Measurements from ENCODE around the gene FGF19.

The FGF19 gene

DNA sequence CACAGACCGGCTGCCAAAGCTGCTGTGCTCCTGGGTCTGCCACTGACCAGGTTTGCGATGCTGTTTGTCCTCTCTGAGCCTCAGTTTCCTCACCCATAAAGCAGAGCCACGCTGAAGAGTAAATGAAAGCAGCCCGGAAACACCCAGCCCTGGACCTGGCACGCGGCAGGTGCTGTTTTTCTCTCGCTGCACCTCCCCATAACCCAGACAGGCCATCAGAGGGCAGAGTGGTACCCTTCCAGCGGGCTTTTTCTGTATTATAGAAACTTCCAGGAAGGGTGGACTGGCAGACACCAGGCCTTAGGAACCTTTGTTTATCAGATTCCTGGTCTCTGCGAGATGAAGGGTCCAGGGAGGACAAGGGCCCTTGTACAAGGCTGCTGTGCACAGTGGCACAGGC is 17.9 kb upstream of the FGF19 start:
- H3K4me2 ChIP-seq (ENCODE audit: insufficient read depth, low read length) = no peak overlapping the region
- H3K36me3 ChIP-seq (ENCODE audit: insufficient read depth, low read length) = no peaks in the 10 kb centered on the region
- no peak for TF ChIP-seq EZH2 (IDR thresholded peaks at IDR 0.05; ENCODE audit: borderline replicate concordance, low read depth, low read length, severe bottlenecking)
- TF ChIP-seq, protein P1, sequence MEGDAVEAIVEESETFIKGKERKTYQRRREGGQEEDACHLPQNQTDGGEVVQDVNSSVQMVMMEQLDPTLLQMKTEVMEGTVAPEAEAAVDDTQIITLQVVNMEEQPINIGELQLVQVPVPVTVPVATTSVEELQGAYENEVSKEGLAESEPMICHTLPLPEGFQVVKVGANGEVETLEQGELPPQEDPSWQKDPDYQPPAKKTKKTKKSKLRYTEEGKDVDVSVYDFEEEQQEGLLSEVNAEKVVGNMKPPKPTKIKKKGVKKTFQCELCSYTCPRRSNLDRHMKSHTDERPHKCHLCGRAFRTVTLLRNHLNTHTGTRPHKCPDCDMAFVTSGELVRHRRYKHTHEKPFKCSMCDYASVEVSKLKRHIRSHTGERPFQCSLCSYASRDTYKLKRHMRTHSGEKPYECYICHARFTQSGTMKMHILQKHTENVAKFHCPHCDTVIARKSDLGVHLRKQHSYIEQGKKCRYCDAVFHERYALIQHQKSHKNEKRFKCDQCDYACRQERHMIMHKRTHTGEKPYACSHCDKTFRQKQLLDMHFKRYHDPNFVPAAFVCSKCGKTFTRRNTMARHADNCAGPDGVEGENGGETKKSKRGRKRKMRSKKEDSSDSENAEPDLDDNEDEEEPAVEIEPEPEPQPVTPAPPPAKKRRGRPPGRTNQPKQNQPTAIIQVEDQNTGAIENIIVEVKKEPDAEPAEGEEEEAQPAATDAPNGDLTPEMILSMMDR (IDR thresholded peaks at IDR 0.05; ENCODE audit: borderline replicate concordance, extremely low read depth, low read length, poor library complexity, severe bottlenecking) = no peak
- no peaks in the 10 kb centered on the region for H3K79me2 ChIP-seq (ENCODE audit: insufficient read depth, low read length)
- ATAC-seq (ENCODE audit: insufficient read depth, low read depth) = no peak
- no peaks in the 10 kb centered on the region for H3K4me1 ChIP-seq (ENCODE audit: insufficient read depth, low read length)
- peaks cover 19% of the 10 kb centered on the region for H3K27me3 ChIP-seq (ENCODE audit: insufficient read depth, low read length, poor library complexity)
- H4K20me1 ChIP-seq (ENCODE audit: insufficient read depth, low read length) = peaks cover 21% of the 10 kb centered on the region
- no peaks in the 10 kb centered on the region for H3K9me3 ChIP-seq (ENCODE audit: insufficient read depth, low read length, severe bottlenecking)
- no peak for DNase-seq
- no peak overlapping the region for H3K9ac ChIP-seq (ENCODE audit: low read depth, low read length)
- no peak overlapping the region for H3K4me3 ChIP-seq (ENCODE audit: low read depth in 1 of 2, low read length in 2 of 2)
- no peak overlapping the region for H2AFZ ChIP-seq (ENCODE audit: low read depth, low read length)
- no peak overlapping the region for H3K27ac ChIP-seq (ENCODE audit: low read length)

DNA sequence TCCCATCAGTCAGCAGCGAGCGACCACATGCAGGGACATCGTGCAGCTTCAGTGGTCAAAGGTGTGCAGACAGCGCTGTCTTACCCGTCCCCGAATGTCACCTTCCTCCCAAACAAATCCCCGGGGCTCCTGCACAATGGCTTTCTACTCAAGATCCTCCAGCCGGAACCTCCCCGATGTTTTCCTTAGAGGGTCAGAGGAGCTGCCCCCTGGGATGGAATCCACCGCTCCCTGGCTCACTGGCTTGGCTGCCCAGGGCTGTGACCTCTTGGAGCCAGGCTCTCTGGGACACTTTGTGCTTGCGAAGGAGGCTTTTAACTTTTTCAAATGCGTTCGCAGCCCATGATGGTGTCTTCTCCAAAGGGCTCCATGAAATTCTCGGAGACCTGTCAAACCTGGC is 17.3 kb upstream of the FGF19 start:
- Histone ChIP-seq H2AFZ (ENCODE audit: low read depth, low read length) (no peak overlapping the region), H3K4me2 (ENCODE audit: insufficient read depth, low read length) (no peak overlapping the region), H3K27me3 (ENCODE audit: insufficient read depth, low read length, poor library complexity) (peaks cover 18% of the 10 kb centered on the region), H3K27ac (ENCODE audit: low read length) (no peak overlapping the region), H3K36me3 (ENCODE audit: insufficient read depth, low read length) (no peaks in the 10 kb centered on the region), H3K9me3 (ENCODE audit: insufficient read depth, low read length, severe bottlenecking) (no peaks in the 10 kb centered on the region), H3K4me1 (ENCODE audit: insufficient read depth, low read length) (no peaks in the 10 kb centered on the region), H4K20me1 (ENCODE audit: insufficient read depth, low read length) (peaks cover 22% of the 10 kb centered on the region), H3K79me2 (ENCODE audit: insufficient read depth, low read length) (no peaks in the 10 kb centered on the region), H3K9ac (ENCODE audit: low read depth, low read length) (no peak overlapping the region), H3K4me3 (ENCODE audit: low read depth in 1 of 2, low read length in 2 of 2) (no peak overlapping the region)
- DNase-seq (no peak), ATAC-seq (ENCODE audit: insufficient read depth, low read depth) (no peak)
- no peak for TF ChIP-seq EZH2 (IDR thresholded peaks at IDR 0.05; ENCODE audit: borderline replicate concordance, low read depth, low read length, severe bottlenecking)
- TF ChIP-seq, protein P1 (IDR thresholded peaks at IDR 0.05; ENCODE audit: borderline replicate concordance, extremely low read depth, low read length, poor library complexity, severe bottlenecking) = no peak

DNA sequence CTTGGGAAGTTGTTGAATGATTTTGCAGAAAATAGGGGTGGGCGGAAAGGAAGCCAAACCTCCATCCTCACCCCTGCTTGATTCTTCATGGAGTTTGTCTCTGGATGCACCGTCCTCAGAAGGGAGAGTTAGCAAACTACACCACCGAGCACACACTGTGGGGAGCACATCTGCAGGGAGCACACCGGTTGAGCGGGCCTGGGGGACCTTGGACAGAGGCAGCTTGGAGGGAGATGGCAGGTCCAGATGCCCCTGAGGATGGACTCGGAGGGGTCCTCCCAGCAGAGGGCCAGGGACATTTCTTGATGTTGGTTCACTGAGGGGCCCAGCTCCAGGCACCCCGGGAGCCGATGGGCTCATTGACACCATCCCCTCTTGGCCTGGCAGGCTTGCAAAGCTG is 15.1 kb upstream of the FGF19 start:
- Histone ChIP-seq H3K79me2 (ENCODE audit: insufficient read depth, low read length) (no peaks in the 10 kb centered on the region), H3K36me3 (ENCODE audit: insufficient read depth, low read length) (no peaks in the 10 kb centered on the region), H2AFZ (ENCODE audit: low read depth, low read length) (no peak overlapping the region), H4K20me1 (ENCODE audit: insufficient read depth, low read length) (peaks cover 22% of the 10 kb centered on the region), H3K4me2 (ENCODE audit: insufficient read depth, low read length) (no peak overlapping the region), H3K4me1 (ENCODE audit: insufficient read depth, low read length) (no peaks in the 10 kb centered on the region), H3K9me3 (ENCODE audit: insufficient read depth, low read length, severe bottlenecking) (no peaks in the 10 kb centered on the region), H3K27me3 (ENCODE audit: insufficient read depth, low read length, poor library complexity) (peaks cover 13% of the 10 kb centered on the region), H3K9ac (ENCODE audit: low read depth, low read length) (no peak overlapping the region), H3K27ac (ENCODE audit: low read length) (no peak overlapping the region), H3K4me3 (ENCODE audit: low read depth in 1 of 2, low read length in 2 of 2) (no peak overlapping the region)
- TF ChIP-seq EZH2 (IDR thresholded peaks at IDR 0.05; ENCODE audit: borderline replicate concordance, low read depth, low read length, severe bottlenecking) = no peak
- TF ChIP-seq, protein P1 (IDR thresholded peaks at IDR 0.05; ENCODE audit: borderline replicate concordance, extremely low read depth, low read length, poor library complexity, severe bottlenecking) = no peak
- ATAC-seq (ENCODE audit: insufficient read depth, low read depth) = no peak
- DNase-seq = no peak

DNA sequence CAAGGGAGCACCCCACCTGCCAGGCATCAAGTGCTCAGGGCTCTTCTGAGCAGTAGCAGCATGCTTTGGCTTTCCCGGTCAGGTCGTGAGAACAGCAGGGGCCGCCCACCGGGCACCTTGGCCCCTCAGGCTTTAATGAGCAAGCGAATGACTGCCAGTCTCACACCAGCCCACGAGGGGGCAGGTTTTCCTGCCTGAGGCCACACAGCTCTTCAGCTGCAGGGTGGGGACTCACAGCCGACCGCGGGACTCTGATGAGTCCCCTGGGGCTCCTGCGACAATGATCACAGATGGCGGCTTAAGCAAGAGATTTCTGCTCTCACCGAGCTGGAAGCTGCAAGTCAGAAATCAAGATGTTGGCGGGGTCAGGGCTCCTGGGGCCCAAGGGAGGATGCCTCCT is 14.3 kb upstream of the FGF19 start:
- Histone ChIP-seq H4K20me1 (ENCODE audit: insufficient read depth, low read length) (peaks cover 22% of the 10 kb centered on the region), H3K27me3 (ENCODE audit: insufficient read depth, low read length, poor library complexity) (peaks cover 13% of the 10 kb centered on the region), H3K36me3 (ENCODE audit: insufficient read depth, low read length) (no peaks in the 10 kb centered on the region), H3K4me2 (ENCODE audit: insufficient read depth, low read length) (no peak overlapping the region), H3K9me3 (ENCODE audit: insufficient read depth, low read length, severe bottlenecking) (no peaks in the 10 kb centered on the region), H3K79me2 (ENCODE audit: insufficient read depth, low read length) (no peaks in the 10 kb centered on the region), H3K4me3 (ENCODE audit: low read depth in 1 of 2, low read length in 2 of 2) (no peak overlapping the region), H3K9ac (ENCODE audit: low read depth, low read length) (no peak overlapping the region), H3K27ac (ENCODE audit: low read length) (no peak overlapping the region), H3K4me1 (ENCODE audit: insufficient read depth, low read length) (no peaks in the 10 kb centered on the region), H2AFZ (ENCODE audit: low read depth, low read length) (no peak overlapping the region)
- TF ChIP-seq, protein P1 (IDR thresholded peaks at IDR 0.05; ENCODE audit: borderline replicate concordance, extremely low read depth, low read length, poor library complexity, severe bottlenecking) = peak; percentile 76
- no peak for TF ChIP-seq EZH2 (IDR thresholded peaks at IDR 0.05; ENCODE audit: borderline replicate concordance, low read depth, low read length, severe bottlenecking)
- DNase-seq (peak; percentile 79), ATAC-seq (ENCODE audit: insufficient read depth, low read depth) (peak; percentile 98)
